Right lung (tissue), 5 donors: ENCODE data around the gene OVOL1. TPM values are rescaled to one million over a fixed set of nuclear protein-coding genes. Genes with fewer than 3 reads are reported as not detected.
"Not testable (repeated sequence)": the region's sequence is repeated elsewhere in the genome, so short reads cannot be mapped to it uniquely, and the experiment has no call there.

Source experiments
- DNase-seq, 2 donors: peaks; one replicate each; pipeline ENCODE4 v3.0.0-alpha.2; 2013
- polyA plus RNA-seq, 5 donors: library from polyadenylated mRNA; unstranded; fragments of 120-200 nt; gene quantifications; one replicate each; pipeline versions ENCODE4 v1.2.1 to v1.2.3, GENCODE V29; 2013; ENCODE audit warnings: inconsistent platforms in 1 of 5, low replicate concordance in 1 of 5; ENCODE audit not compliant: insufficient read length in 5 of 5, insufficient read depth in 1 of 5

The OVOL1 gene
- polyA plus RNA-seq, 5 donors: 0.07 to 0.60 (median 0.29) TPM

GRCh38 chr11:65814131-65814985 lies 27.5 kb downstream of the OVOL1 start:
- no peak for DNase-seq

- no peak for DNase-seq
These were observed 28.2 kb downstream of the OVOL1 start for GRCh38 chr11:65814986-65815565.

- no peak for DNase-seq
These were observed 29.8 kb downstream of the OVOL1 start for GRCh38 chr11:65816696-65817095.

- DNase-seq: peak in 1 of 2 donors; percentile 55
These were observed 30.5 kb downstream of the OVOL1 start for GRCh38 chr11:65817312-65817834.

- peak; percentile 81 to 90 for DNase-seq
These were observed 31.2 kb downstream of the OVOL1 start for GRCh38 chr11:65817835-65818680.

GRCh38 chr11:65821107-65821506 lies 34.2 kb downstream of the OVOL1 start:
- no peak for DNase-seq

GRCh38 chr11:65822776-65823528 lies 36.1 kb downstream of the OVOL1 start:
- peak; percentile 25 to 29 for DNase-seq

- DNase-seq: no peak
These were observed 40.3 kb downstream of the OVOL1 start for GRCh38 chr11:65826984-65827735.

- no peak for DNase-seq
These were observed 42.6 kb downstream of the OVOL1 start for GRCh38 chr11:65829459-65829858.

- DNase-seq: not testable (repeated sequence)
These were observed 45.4 kb downstream of the OVOL1 start for GRCh38 chr11:65832231-65832630.

GRCh38 chr11:65833297-65834030 lies 46.6 kb downstream of the OVOL1 start, which contains the start of gene SNX32:
Gene SNX32, plus strand, starts transcription at chr11:65833963. Its CDS starts 103 bp downstream, at chr11:65834066.
- peak; percentile 93 to 94 for DNase-seq

- DNase-seq: no peak
These were observed 47.3 kb downstream of the OVOL1 start for GRCh38 chr11:65834202-65834601.

GRCh38 chr11:65842144-65842543 lies 55.3 kb downstream of the OVOL1 start:
- DNase-seq: no peak

- no peak for DNase-seq
These were observed 56.9 kb downstream of the OVOL1 start for GRCh38 chr11:65843811-65844210.

GRCh38 chr11:65844231-65844872 lies 57.5 kb downstream of the OVOL1 start:
- DNase-seq: no peak
